H1 (cell line): ENCODE results near the gene YARS1. TPM values are rescaled to one million over a fixed set of nuclear protein-coding genes. Genes with fewer than 3 reads are reported as not detected.

Experiments
- CTCF ChIA-PET: fragments of 300-600 bp; sonication (Branson Sonifier 250); formaldehyde crosslinking; loops from one replicate; lab custom pipeline; 2021; ENCODE audit not compliant: partially characterized antibody; lab: Charles Lee
- POLR2A ChIA-PET: fragments of 300-600 bp; sonication (Branson Sonifier 250); formaldehyde crosslinking; loops from one replicate; lab custom pipeline; 2021; ENCODE audit warnings: inconsistent platforms; ENCODE audit not compliant: partially characterized antibody; lab: Charles Lee
- DNase-seq, 2 experiments: peaks; one replicate each; pipeline versions ENCODE4 v3.0.0 to v3.0.0-alpha.2; 2010 to 2022; ENCODE audit warnings: low spot score in 2 of 2, low read depth in 1 of 2, mixed read lengths in 1 of 2
- FAIRE-seq: peaks from 2 replicates; lab custom pipeline; 2011; peaks lifted over from hg19 to GRCh38; lab: Jason Lieb, UNC
- H2AFZ ChIP-seq: 2 replicates; pipeline ENCODE4 v1.8.1; 2012; ENCODE audit warnings: low read length, inconsistent platforms
- H2AK5ac ChIP-seq: 2 replicates; pipeline ENCODE4 v1.6.1; 2013; ENCODE audit warnings: low read depth, low read length
- H2BK120ac ChIP-seq: replicated peaks from 2 replicates; pipeline ENCODE3; 2013; ENCODE audit warnings: low read depth, low read length, inconsistent platforms
- H2BK12ac ChIP-seq: 2 replicates; pipeline ENCODE4 v1.6.1; 2013; ENCODE audit warnings: low read depth, low read length
- H2BK15ac ChIP-seq: 2 replicates; pipeline ENCODE4 v1.6.1; 2013; ENCODE audit warnings: low read length
- H2BK20ac ChIP-seq: 2 replicates; pipeline ENCODE4 v1.6.1; 2013; ENCODE audit warnings: low read length
- H2BK5ac ChIP-seq: 2 replicates; pipeline ENCODE4 v1.6.1; 2013; ENCODE audit warnings: low read depth, low read length
- H3K14ac ChIP-seq: 2 replicates; pipeline ENCODE4 v1.6.1; 2013; ENCODE audit warnings: inconsistent platforms; ENCODE audit not compliant: insufficient read length
- H3K18ac ChIP-seq: 2 replicates; pipeline ENCODE4 v1.6.1; 2013; ENCODE audit warnings: low read length; ENCODE audit errors: extremely low read depth
- H3K23ac ChIP-seq: 2 replicates; pipeline ENCODE4 v1.6.1; 2013; ENCODE audit warnings: inconsistent platforms; ENCODE audit not compliant: insufficient read length
- H3K23me2 ChIP-seq: 2 replicates; pipeline ENCODE4 v1.6.1; 2013; ENCODE audit warnings: low read depth, low read length
- H3K27ac ChIP-seq: 2 replicates; pipeline ENCODE4 v1.6.1; 2011; ENCODE audit warnings: low read depth, low read length, inconsistent platforms
- H3K27me3 ChIP-seq, 4 experiments: replicated peaks in 1 of 4; 1 replicate in 1 of 4; 2 replicates in 3 of 4; pipeline versions ENCODE4 v1.6.1 to v1.8.1; 2011 to 2013; ENCODE audit warnings: low read length in 3 of 4, mild to moderate bottlenecking in 3 of 4, inconsistent platforms in 2 of 4, mixed read lengths in 2 of 4, moderate library complexity in 1 of 4; ENCODE audit not compliant: control insufficient read depth in 3 of 4, insufficient read depth in 3 of 4; ENCODE audit errors: extremely low read depth in 1 of 4
- H3K36me3 ChIP-seq, 4 experiments: 2 replicates each; pipeline versions ENCODE4 v1.6.1 to v1.8.1; 2011 to 2013; ENCODE audit warnings: mild to moderate bottlenecking in 4 of 4, low read length in 3 of 4, moderate library complexity in 2 of 4, control low read depth in 1 of 4, inconsistent platforms in 1 of 4; ENCODE audit not compliant: insufficient read depth in 4 of 4, control insufficient read depth in 2 of 4
- H3K4ac ChIP-seq: replicated peaks from 2 replicates; pipeline ENCODE3; 2013; ENCODE audit warnings: low read length, low read depth, mixed read lengths, inconsistent platforms; ENCODE audit not compliant: insufficient read length
- H3K4me1 ChIP-seq, 4 experiments: replicated peaks in 1 of 4; 1 replicate in 1 of 4; 2 replicates in 3 of 4; pipeline versions ENCODE4 v1.6.1 to v1.8.1; 2011 to 2013; ENCODE audit warnings: low read length in 3 of 4, inconsistent platforms in 2 of 4, mixed read lengths in 1 of 4; ENCODE audit not compliant: insufficient read depth in 4 of 4, control insufficient read depth in 3 of 4
- H3K4me2 ChIP-seq, 2 experiments: 2 replicates each; pipeline versions ENCODE4 v1.6.1 to v1.8.1; 2011 to 2013; ENCODE audit warnings: low read depth in 2 of 2, low read length in 2 of 2, control low read depth in 1 of 2, inconsistent platforms in 1 of 2, mild to moderate bottlenecking in 1 of 2; ENCODE audit not compliant: insufficient read depth in 1 of 2
- H3K4me3 ChIP-seq, 4 experiments: fragments of 200-600, 300-600 bp in 1 of 4; sonication (generic), shearing (Covaris generic), sonication (Bioruptor Twin) in 1 of 4; 2 replicates each; pipeline versions ENCODE4 v1.5.1 to v1.8.1; 2011 to 2016; ENCODE audit warnings: low read length in 4 of 4, low read depth in 3 of 4, control low read depth in 2 of 4, inconsistent platforms in 2 of 4, mild to moderate bottlenecking in 2 of 4, mixed read lengths in 1 of 4, moderate library complexity in 1 of 4; ENCODE audit not compliant: insufficient read depth in 2 of 4; ENCODE audit errors: extremely low read depth in 1 of 4
- H3K56ac ChIP-seq: replicated peaks from 2 replicates; pipeline ENCODE3; 2013; ENCODE audit warnings: low read depth, mild to moderate bottlenecking, mixed read lengths, low read length, inconsistent platforms; ENCODE audit not compliant: insufficient read length
- H3K79me1 ChIP-seq: 2 replicates; pipeline ENCODE4 v1.6.1; 2013; ENCODE audit warnings: low read depth, low read length, control low read depth
- H3K79me2 ChIP-seq, 2 experiments: 2 replicates each; pipeline versions ENCODE4 v1.6.1 to v1.8.1; 2012 to 2013; ENCODE audit warnings: low read length in 2 of 2, mild to moderate bottlenecking in 2 of 2, inconsistent platforms in 1 of 2; ENCODE audit not compliant: insufficient read depth in 2 of 2, control insufficient read depth in 1 of 2
- H3K9ac ChIP-seq, 4 experiments: replicated peaks in 1 of 4; 1 replicate in 1 of 4; 2 replicates in 3 of 4; pipeline versions ENCODE4 v1.6.1 to v1.8.1; 2011 to 2013; ENCODE audit warnings: low read depth in 3 of 4, low read length in 3 of 4, control low read depth in 2 of 4, mild to moderate bottlenecking in 2 of 4, moderate library complexity in 2 of 4, inconsistent platforms in 1 of 4; ENCODE audit errors: extremely low read depth in 1 of 4
- H3K9me3 ChIP-seq, 2 experiments: 2 replicates each; pipeline versions ENCODE4 v1.6.1 to v1.8.1; 2012 to 2013; ENCODE audit warnings: mild to moderate bottlenecking in 2 of 2, moderate library complexity in 2 of 2, control low read depth in 1 of 2, inconsistent platforms in 1 of 2, low read depth in 1 of 2, low read length in 1 of 2, mixed read lengths in 1 of 2; ENCODE audit not compliant: insufficient read depth in 2 of 2
- H4K20me1 ChIP-seq, 2 experiments: replicated peaks in 1 of 2; 2 replicates each; pipeline versions ENCODE3 to v1.8.1; 2011 to 2013; ENCODE audit warnings: inconsistent platforms in 2 of 2, low read length in 2 of 2, mild to moderate bottlenecking in 1 of 2; ENCODE audit not compliant: insufficient read depth in 2 of 2, control insufficient read depth in 1 of 2
- H4K5ac ChIP-seq: 2 replicates; pipeline ENCODE4 v1.6.1; 2013; ENCODE audit warnings: low read length, low read depth, mixed read lengths, inconsistent platforms; ENCODE audit not compliant: insufficient read length
- H4K8ac ChIP-seq: 2 replicates; pipeline ENCODE4 v1.8.0; 2013; ENCODE audit warnings: mild to moderate bottlenecking, moderate library complexity, low read length, inconsistent platforms; ENCODE audit not compliant: insufficient read depth; ENCODE audit errors: extremely low read depth
- H4K91ac ChIP-seq: replicated peaks from 2 replicates; pipeline ENCODE3; 2013; ENCODE audit warnings: low read length, mixed read lengths, inconsistent platforms; ENCODE audit not compliant: insufficient read length
- GABPA ChIP-seq: IDR thresholded peaks from 2 replicates; pipeline ENCODE4 v1.6.1; 2011; ENCODE audit warnings: mild to moderate bottlenecking, low read length, moderate library complexity, borderline replicate concordance; ENCODE audit not compliant: insufficient read depth
- PHF8 ChIP-seq: fragments of 200-600 bp; sonication (generic); conservative IDR thresholded peaks from 2 replicates; pipeline ENCODE4 v1.7.1; 2012; ENCODE audit warnings: low read depth, mild to moderate bottlenecking, inconsistent platforms, low read length, moderate library complexity
- POLR2A ChIP-seq, 2 experiments: IDR thresholded peaks; 1 replicate in 1 of 2; 2 replicates in 1 of 2; pipeline ENCODE4 v1.6.1; 2011; ENCODE audit warnings: low read depth in 2 of 2, low read length in 2 of 2, mild to moderate bottlenecking in 2 of 2; ENCODE audit errors: control extremely low read depth in 1 of 2
- POLR2AphosphoS5 ChIP-seq: IDR thresholded peaks from 2 replicates; pipeline ENCODE4 v1.6.1; 2011; ENCODE audit warnings: low read depth, low read length
- RNF2 ChIP-seq: fragments of 200-900, 300-1000 bp; sonication (generic); IDR thresholded peaks from 2 replicates; pipeline ENCODE4 v1.7.1; 2016; ENCODE audit warnings: borderline replicate concordance, low read depth, mild to moderate bottlenecking, antibody characterized with exemption, low read length; ENCODE audit not compliant: poor library complexity, severe bottlenecking; ENCODE audit errors: missing control alignments
- SAP30 ChIP-seq: fragments of 300-600 bp; sonication (generic); IDR thresholded peaks from 2 replicates; pipeline ENCODE4 v1.7.1; 2012; ENCODE audit warnings: low read length, moderate library complexity, mild to moderate bottlenecking, inconsistent platforms; ENCODE audit not compliant: insufficient read depth, insufficient replicate concordance
- SP4 ChIP-seq: IDR thresholded peaks from 2 replicates; pipeline ENCODE4 v1.6.1; 2012; ENCODE audit warnings: low read length, inconsistent platforms
- TBP ChIP-seq: IDR thresholded peaks from 2 replicates; pipeline ENCODE4 v1.6.1; 2011; ENCODE audit warnings: low read depth, low read length, improper control_type of control experiment
- TCF12 ChIP-seq: IDR thresholded peaks from 2 replicates; pipeline ENCODE4 v1.6.1; 2011; ENCODE audit warnings: low read depth, mild to moderate bottlenecking, low read length
- polyA plus RNA-seq, 7 experiments: library from polyadenylated mRNA; depleted of rRNA in 3 of 7; stranded (reverse) in 5 of 7; unstranded in 2 of 7; fragments of >200 nt in 5 of 7; fragments of 200-250 nt in 2 of 7; gene quantifications; 1 replicate in 5 of 7; 2 replicates in 1 of 7; 4 replicates in 1 of 7; pipeline versions ENCODE4 v1.2.1 to v1.2.3, GENCODE V29; 2011 to 2013; ENCODE audit warnings: missing spikeins in 2 of 7, mixed read lengths in 2 of 7
- total RNA-seq: library from RNA; stranded (reverse); fragmentation: NEBNext Ultra II Directional; extraction: Animal tissue kit (Norgen Biotek cat#: 25700); gene quantifications from 2 replicates; pipeline ENCODE4 v1.2.1, GENCODE V29; 2021

The YARS1 gene
- total and polyA plus RNA-seq, 2 of the 8 experiments (the other 6 are each of a cell fraction or from before 2014, with no cell fraction given) = 47.1 to 226 TPM

GRCh38 chr1:32744071-32744425 lies 73.1 kb downstream of the YARS1 start:
- TF ChIP-seq SP4 = no peak
- TF ChIP-seq POLR2A (IDR thresholded peaks at IDR 0.05; ENCODE audit: control extremely low read depth in 1 of 2, low read depth in 2 of 2, low read length in 2 of 2) = no peak
- TF ChIP-seq PHF8 = no peak
- no peak for TF ChIP-seq TBP
- no peak for TF ChIP-seq GABPA
- no peak for TF ChIP-seq POLR2AphosphoS5
- no peak for TF ChIP-seq SAP30
- TF ChIP-seq TCF12 = no peak
- TF ChIP-seq RNF2 = no peak
- Histone ChIP-seq H4K8ac (no peak overlapping the region), H3K9ac (no peak overlapping the region), H3K27ac (no peak overlapping the region), H3K9me3 (no peaks in the 10 kb centered on the region), H3K36me3 (no peaks in the 10 kb centered on the region), H3K4me2 (no peak overlapping the region), H3K14ac (no peak overlapping the region), H3K4ac (no peak overlapping the region), H3K79me1 (peaks cover 5% of the 10 kb centered on the region), H4K20me1 (no peaks in the 10 kb centered on the region), H2BK5ac (no peak overlapping the region), H3K23me2 (no peaks in the 10 kb centered on the region; the same call in 1 of the 2 replicates), H3K4me1 (peaks cover 3 to 23% (median 17%) of the 10 kb centered on the region in 4 experiments), H2BK12ac (no peak overlapping the region), H2BK20ac (no peak overlapping the region), H3K23ac (no peak overlapping the region), H2AK5ac (no peak overlapping the region), H3K18ac (no peak overlapping the region), H2AFZ (no peak overlapping the region), H3K4me3 (no peak overlapping the region), H3K27me3 (peaks cover 0 to 12% (median 4%) of the 10 kb centered on the region in 4 experiments; a peak in 4 of 7 replicates), H4K5ac (no peak overlapping the region), H3K79me2 (no peaks in the 10 kb centered on the region), H4K91ac (no peak overlapping the region), H2BK15ac (no peak overlapping the region), H2BK120ac (no peak overlapping the region), H3K56ac (no peak overlapping the region)
- DNase-seq = no peak
- CTCF ChIA-PET = interaction anchor here (2.2 to 4.6 kb wide), 3 partner anchors 29 to 32 kb away, joined by 15 to 26 read pairs (median 23); no protein-coding TSS in a partner anchor
- FAIRE-seq = no peak
- POLR2A ChIA-PET = interaction anchor here (0.6 to 7.0 kb wide), 4 partner anchors 11 to 33 kb away, joined by 3 to 87 read pairs (median 20); no protein-coding TSS in a partner anchor
